ENCODE data around the gene MAGEF1. TPM values are rescaled to one million over a fixed set of nuclear protein-coding genes. Genes with fewer than 3 reads are reported as not detected.

Gene MAGEF1
- total RNA-seq, 6 experiments from 2014 or later = 22.8 to 31.4 (median 23.4) TPM

DNA sequence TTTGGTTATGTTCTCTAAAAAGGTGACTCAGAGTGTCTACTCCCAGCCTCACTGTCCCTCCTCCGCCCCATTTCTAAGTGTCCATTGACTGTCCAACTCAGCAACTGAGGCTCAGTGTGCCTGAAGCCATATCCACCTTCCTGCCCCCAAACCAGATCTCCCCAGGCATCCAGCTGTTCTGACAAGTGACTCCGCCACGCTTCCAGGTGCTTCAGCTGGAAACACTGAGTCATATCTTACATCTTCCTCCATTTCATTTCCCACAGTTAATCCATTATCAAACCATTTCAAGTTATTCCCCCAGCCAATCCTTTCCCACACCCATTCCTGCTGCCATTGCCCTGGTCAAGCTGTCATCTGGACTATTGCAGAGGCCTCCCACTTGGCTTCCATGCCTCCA, 17.1 kb downstream of the MAGEF1 start:
- H3K36me3 Mint-ChIP-seq (ENCODE audit: low read depth) = no peaks in the 10 kb centered on the region
- H3K9me3 Mint-ChIP-seq = no peaks in the 10 kb centered on the region
- TF ChIP-seq CTCF (IDR thresholded peaks at IDR 0.05) = no peak
- H3K4me3 Mint-ChIP-seq = no peak overlapping the region
- H3K27ac Mint-ChIP-seq = no peak overlapping the region
- peaks cover 36% of the 10 kb centered on the region for H3K27me3 Mint-ChIP-seq (ENCODE audit: insufficient read depth)
- DNase-seq = no peak
- H3K4me1 Mint-ChIP-seq (ENCODE audit: low read depth) = no peaks in the 10 kb centered on the region

DNA sequence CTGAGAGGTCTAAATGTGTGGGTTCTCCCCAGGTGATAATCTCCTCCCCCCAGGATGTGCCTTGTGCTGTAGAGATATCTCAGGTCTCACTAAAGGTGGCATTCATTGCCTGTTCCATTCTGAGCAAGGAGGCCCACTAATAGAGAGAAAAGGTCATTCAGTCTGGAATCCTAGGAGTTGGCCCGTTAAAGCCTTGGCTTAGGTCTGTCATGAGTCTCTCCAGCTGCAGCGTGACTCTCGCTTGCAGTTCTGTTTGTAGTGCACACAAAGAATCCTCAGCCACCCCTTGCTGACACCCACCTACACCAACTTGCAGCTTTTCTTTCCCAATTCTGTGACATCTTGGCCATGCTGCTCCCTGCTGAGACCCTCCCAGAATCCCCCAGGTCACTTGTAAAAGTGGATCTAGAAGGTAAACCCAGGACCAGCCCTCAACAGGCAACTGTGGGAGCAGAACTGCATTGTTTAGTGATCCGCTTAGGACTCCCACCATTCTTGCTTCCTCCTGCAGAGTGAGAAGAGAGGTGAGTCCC, 17.7 kb downstream of the MAGEF1 start:
- H3K4me1 Mint-ChIP-seq (ENCODE audit: low read depth) = peaks cover 3% of the 10 kb centered on the region
- TF ChIP-seq CTCF (IDR thresholded peaks at IDR 0.05) = no peak
- no peaks in the 10 kb centered on the region for H3K9me3 Mint-ChIP-seq
- H3K27ac Mint-ChIP-seq = no peak overlapping the region
- no peaks in the 10 kb centered on the region for H3K36me3 Mint-ChIP-seq (ENCODE audit: low read depth)
- DNase-seq = no peak
- no peak overlapping the region for H3K4me3 Mint-ChIP-seq
- peaks cover 36% of the 10 kb centered on the region for H3K27me3 Mint-ChIP-seq (ENCODE audit: insufficient read depth)

DNA sequence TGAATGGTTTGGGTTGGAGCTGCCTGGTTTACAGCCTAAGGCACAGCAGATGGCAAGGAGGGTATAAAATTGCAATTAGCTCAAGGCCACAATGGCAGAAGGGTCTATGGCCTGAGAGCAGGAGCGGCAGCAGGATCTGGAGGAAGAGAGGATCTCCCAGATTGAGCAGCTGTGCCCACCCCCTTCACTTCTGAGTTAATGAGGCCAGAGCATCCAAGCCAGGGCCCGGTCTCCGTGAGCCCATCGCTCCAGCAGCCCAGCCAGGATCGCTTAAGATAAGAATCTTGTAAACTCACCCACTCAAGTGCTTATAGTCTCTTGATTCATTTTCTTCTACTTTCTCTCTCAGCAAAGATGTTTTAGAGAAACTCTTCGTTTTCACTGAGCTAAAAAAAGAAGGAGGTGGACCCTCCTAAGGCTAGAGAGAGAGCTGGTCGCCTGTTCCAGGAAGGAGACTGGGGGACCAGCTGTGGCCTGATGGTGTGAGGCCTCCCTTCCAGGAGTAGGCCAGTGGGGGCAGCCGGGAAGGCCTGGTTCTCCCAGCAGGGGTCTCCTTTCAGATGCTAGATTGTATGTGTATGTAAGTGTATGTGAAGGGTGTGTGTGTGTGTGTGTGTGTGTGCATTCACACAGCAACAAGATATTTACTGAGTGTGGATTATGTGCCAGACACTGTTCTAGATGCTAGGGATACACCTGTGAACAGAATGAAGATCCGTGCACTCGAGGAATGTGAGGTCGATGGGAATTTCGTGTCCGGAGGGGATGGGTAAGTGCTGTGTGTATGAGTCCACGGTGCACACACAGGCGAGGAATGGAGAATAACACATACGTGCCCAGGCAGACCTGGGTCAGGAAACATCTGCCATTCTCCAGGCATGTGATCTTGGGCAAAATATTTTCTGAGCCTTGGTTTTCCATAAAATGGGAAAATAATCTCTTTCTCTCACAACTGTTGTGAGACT, 18.6 kb downstream of the MAGEF1 start:
- no peaks in the 10 kb centered on the region for H3K9me3 Mint-ChIP-seq
- no peak overlapping the region for H3K27ac Mint-ChIP-seq
- no peak for TF ChIP-seq CTCF (IDR thresholded peaks at IDR 0.05)
- H3K27me3 Mint-ChIP-seq (ENCODE audit: insufficient read depth) = peaks cover 36% of the 10 kb centered on the region
- no peak overlapping the region for H3K4me3 Mint-ChIP-seq
- peaks cover 12% of the 10 kb centered on the region for H3K4me1 Mint-ChIP-seq (ENCODE audit: low read depth)
- DNase-seq = no peak
- no peaks in the 10 kb centered on the region for H3K36me3 Mint-ChIP-seq (ENCODE audit: low read depth)

DNA sequence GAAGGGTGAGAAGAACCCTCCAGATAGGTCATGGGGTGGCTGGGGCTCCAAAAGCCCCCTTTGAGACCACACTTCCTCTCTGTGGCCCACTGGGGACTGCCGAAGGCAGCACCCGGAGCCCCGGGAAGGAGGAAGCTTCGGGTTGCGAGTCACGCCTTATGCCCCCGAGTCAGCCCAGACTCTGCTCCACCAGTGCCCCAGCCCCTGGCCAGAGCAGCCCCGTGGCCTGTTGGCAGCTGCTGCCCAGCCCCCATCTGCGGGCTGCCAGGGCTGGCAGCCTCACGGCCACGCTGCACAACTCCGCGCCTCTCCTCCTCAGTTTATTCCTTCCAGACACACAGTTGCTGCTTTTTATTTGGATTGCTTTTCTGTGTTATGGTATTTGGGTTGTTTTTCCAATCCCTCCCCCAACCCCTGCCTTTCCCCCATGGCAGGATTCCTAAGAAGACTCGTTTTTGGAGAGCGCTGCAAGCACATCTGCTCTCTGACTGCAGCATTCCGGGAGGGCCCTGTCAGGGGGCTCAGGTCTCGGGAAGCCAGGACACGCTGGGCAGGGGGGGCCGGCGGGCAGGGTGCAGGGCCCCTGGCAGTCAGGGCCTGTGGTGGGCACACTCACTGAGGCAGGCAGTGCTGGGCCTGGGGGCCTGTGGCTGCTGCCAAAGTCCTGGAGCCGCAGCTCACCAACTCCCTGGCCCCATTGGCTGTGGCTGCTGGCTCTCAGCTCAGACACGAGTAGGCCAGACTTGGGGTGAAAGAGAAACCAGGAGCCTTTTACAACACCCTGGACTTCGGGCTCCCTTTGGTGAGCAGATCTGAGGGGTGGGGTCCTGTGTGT, 20.2 kb downstream of the MAGEF1 start:
- no peak for TF ChIP-seq CTCF (IDR thresholded peaks at IDR 0.05)
- Mint-ChIP-seq H3K9me3 (no peaks in the 10 kb centered on the region), H3K4me3 (no peak overlapping the region), H3K27ac (no peak overlapping the region), H3K36me3 (ENCODE audit: low read depth) (no peaks in the 10 kb centered on the region), H3K27me3 (ENCODE audit: insufficient read depth) (peaks cover 32% of the 10 kb centered on the region), H3K4me1 (ENCODE audit: low read depth) (peaks cover 18% of the 10 kb centered on the region)
- DNase-seq = no peak

DNA sequence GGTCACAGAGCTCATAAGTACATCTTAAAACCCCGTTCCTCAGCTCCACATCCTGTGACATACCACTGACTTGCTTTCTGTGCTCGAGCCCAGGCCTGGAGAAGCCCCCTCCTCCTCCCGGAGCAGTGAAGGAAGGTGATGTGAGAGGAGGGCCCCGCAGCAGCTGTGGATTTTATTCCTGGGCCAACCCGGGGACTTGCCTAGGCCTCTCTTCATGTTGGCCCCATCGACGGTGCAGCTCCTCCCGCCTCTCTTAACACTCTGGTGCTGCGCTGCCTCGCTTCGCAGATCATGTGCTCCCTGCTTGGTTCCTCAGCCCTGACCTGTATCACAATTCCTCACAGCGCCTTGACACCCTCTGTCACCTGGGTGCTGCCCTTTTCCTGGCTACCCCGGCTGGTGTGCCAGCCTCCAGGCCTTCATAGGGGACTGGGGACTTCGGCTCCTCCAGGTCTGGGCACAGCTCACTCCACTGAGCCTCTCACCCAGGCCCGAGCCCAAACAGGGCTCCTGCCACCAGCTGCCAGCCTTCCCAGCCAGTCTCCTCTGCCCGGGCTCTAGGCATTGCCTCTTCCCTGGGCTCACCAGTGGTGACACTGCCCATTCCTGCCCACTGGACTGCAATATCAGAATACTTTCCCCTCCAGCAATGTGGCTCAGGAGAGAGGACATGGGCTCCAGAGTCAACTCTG, 21.5 kb downstream of the MAGEF1 start:
- no peak overlapping the region for H3K27ac Mint-ChIP-seq
- H3K27me3 Mint-ChIP-seq (ENCODE audit: insufficient read depth) = peaks cover 24% of the 10 kb centered on the region
- TF ChIP-seq CTCF (IDR thresholded peaks at IDR 0.05) = no peak
- no peaks in the 10 kb centered on the region for H3K36me3 Mint-ChIP-seq (ENCODE audit: low read depth)
- H3K4me1 Mint-ChIP-seq (ENCODE audit: low read depth) = peaks cover 18% of the 10 kb centered on the region
- H3K4me3 Mint-ChIP-seq = no peak overlapping the region
- DNase-seq = no peak
- no peaks in the 10 kb centered on the region for H3K9me3 Mint-ChIP-seq
